Measurements from ENCODE around the gene SSB.
"Not testable (repeated sequence)": the region's sequence is repeated elsewhere in the genome, so short reads cannot be mapped to it uniquely, and the experiment has no call there.

SSB gene

GRCh38 chr2:169824373-169825333 lies 26.0 kb downstream of the SSB start, which contains the start of gene METTL5:
Gene METTL5, minus strand, starts transcription at chr2:169824905. Its CDS starts 308 bp downstream, at chr2:169824597.
- DNase-seq, result peak; percentile 89
- in situ Hi-C loops (cut with MboI; ENCODE audit: low pct_unique_long_range_greater_than_20kb, low sequenced_read_pairs), result no loop called here

- DNase-seq, result peak; percentile 89
These were observed 28.8 kb downstream of the SSB start, which contains the start of gene UBR3 for GRCh38 chr2:169827272-169828140. Gene UBR3, plus strand, starts transcription at chr2:169827454. Its CDS starts 54 bp downstream, at chr2:169827508.

GRCh38 chr2:169828141-169828811 lies 29.6 kb downstream of the SSB start:
- peak; percentile 69 for DNase-seq
- in situ Hi-C loops (cut with MboI; ENCODE audit: low pct_unique_long_range_greater_than_20kb, low sequenced_read_pairs), result no loop called here

More at GRCh38 chr2:169827272-169828140, 28.8 kb downstream of the SSB start, which contains the start of gene UBR3:
- in situ Hi-C loops (cut with MboI; ENCODE audit: low pct_unique_long_range_greater_than_20kb, low sequenced_read_pairs), result no loop called here

GRCh38 chr2:169834401-169834800 lies 35.7 kb downstream of the SSB start:
- in situ Hi-C loops (cut with MboI; ENCODE audit: low pct_unique_long_range_greater_than_20kb, low sequenced_read_pairs), result no loop called here
- DNase-seq, result no peak

GRCh38 chr2:169838743-169839489 lies 40.2 kb downstream of the SSB start:
- DNase-seq, result no peak
- in situ Hi-C loops (cut with MboI; ENCODE audit: low pct_unique_long_range_greater_than_20kb, low sequenced_read_pairs), result no loop called here

- no peak for DNase-seq
- in situ Hi-C loops (cut with MboI; ENCODE audit: low pct_unique_long_range_greater_than_20kb, low sequenced_read_pairs), result no loop called here
These were observed 41.5 kb downstream of the SSB start for GRCh38 chr2:169839954-169840746.

- in situ Hi-C loops (cut with MboI; ENCODE audit: low pct_unique_long_range_greater_than_20kb, low sequenced_read_pairs), result no loop called here
- DNase-seq, result no peak
These were observed 42.1 kb downstream of the SSB start for GRCh38 chr2:169840747-169841142.

GRCh38 chr2:169841625-169842024 lies 43.0 kb downstream of the SSB start:
- in situ Hi-C loops (cut with MboI; ENCODE audit: low pct_unique_long_range_greater_than_20kb, low sequenced_read_pairs); DNase-seq: not testable (repeated sequence)

- in situ Hi-C loops (cut with MboI; ENCODE audit: low pct_unique_long_range_greater_than_20kb, low sequenced_read_pairs), result no loop called here
- DNase-seq, result no peak
These were observed 46.3 kb downstream of the SSB start for GRCh38 chr2:169845016-169845415.

- in situ Hi-C loops (cut with MboI; ENCODE audit: low pct_unique_long_range_greater_than_20kb, low sequenced_read_pairs); DNase-seq: not testable (repeated sequence)
These were observed 50.5 kb downstream of the SSB start for GRCh38 chr2:169848959-169849693.

- in situ Hi-C loops (cut with MboI; ENCODE audit: low pct_unique_long_range_greater_than_20kb, low sequenced_read_pairs), result no loop called here
- peak; percentile 47 for DNase-seq
These were observed 51.0 kb downstream of the SSB start for GRCh38 chr2:169849710-169850109.

- DNase-seq, result peak; percentile 41
- in situ Hi-C loops (cut with MboI; ENCODE audit: low pct_unique_long_range_greater_than_20kb, low sequenced_read_pairs), result no loop called here
These were observed 54.5 kb downstream of the SSB start for GRCh38 chr2:169853041-169853668.

- DNase-seq; in situ Hi-C loops (cut with MboI; ENCODE audit: low pct_unique_long_range_greater_than_20kb, low sequenced_read_pairs): not testable (repeated sequence)
These were observed 56.9 kb downstream of the SSB start for GRCh38 chr2:169855281-169856258.

GRCh38 chr2:169859423-169859822 lies 60.8 kb downstream of the SSB start:
- in situ Hi-C loops (cut with MboI; ENCODE audit: low pct_unique_long_range_greater_than_20kb, low sequenced_read_pairs), result no loop called here
- DNase-seq, result no peak

GRCh38 chr2:169860149-169860548 lies 61.5 kb downstream of the SSB start:
- in situ Hi-C loops (cut with MboI; ENCODE audit: low pct_unique_long_range_greater_than_20kb, low sequenced_read_pairs), result no loop called here

More at GRCh38 chr2:169860149-169860548, 61.5 kb downstream of the SSB start:
- no peak for DNase-seq
